Naive thymus-derived CD8-positive, alpha-beta T cell (primary cell): ENCODE results near the gene FBXW4. TPM values are rescaled to one million over a fixed set of nuclear protein-coding genes. Genes with fewer than 3 reads are reported as not detected.

ENCODE experiments used
- ATAC-seq, 2 donors: fragments of 150-1000 bp; cut with Tn5 transposase in 1 of 2; sonication (Bioruptor Pico), chemical (Tn5 transposase) in 1 of 2; 1 replicate in 1 of 2; 2 replicates in 1 of 2; pipeline ENCODE4 v1.10.0; 2021; ENCODE audit warnings: mild to moderate bottlenecking in 2 of 2, moderate library complexity in 2 of 2
- POLR2A ChIA-PET: fragments of 350-600 bp; sonication (Branson Sonifier 250); formaldehyde crosslinking; loops from one replicate; lab custom pipeline; 2021; ENCODE audit warnings: antibody characterized with exemption; lab: Charles Lee
- DNase-seq, 10 donors: peaks; one replicate each; pipeline versions ENCODE4 v3.0.0 to v3.0.0-alpha.2; 2020 to 2022
- H3K27ac Mint-ChIP-seq, 10 donors: one replicate each; pipeline ENCODE4 v1.8.0; 2020 to 2022; ENCODE audit warnings: mild to moderate bottlenecking in 10 of 10, mixed read lengths in 10 of 10, moderate library complexity in 4 of 10, inconsistent platforms in 1 of 10
- H3K27me3 Mint-ChIP-seq, 5 donors: one replicate each; pipeline ENCODE4 v1.8.0; 2021 to 2022; ENCODE audit warnings: mixed read lengths in 5 of 5
- H3K36me3 Mint-ChIP-seq, 3 donors: one replicate each; pipeline ENCODE4 v1.8.0; 2020 to 2022; ENCODE audit warnings: mixed read lengths in 3 of 3, mild to moderate bottlenecking in 2 of 3, inconsistent platforms in 1 of 3
- H3K4me1 Mint-ChIP-seq, 4 donors: one replicate each; pipeline ENCODE4 v1.8.0; 2021 to 2022; ENCODE audit warnings: mixed read lengths in 4 of 4
- H3K4me3 Mint-ChIP-seq, 10 donors: one replicate each; pipeline ENCODE4 v1.8.0; 2020 to 2022; ENCODE audit warnings: mild to moderate bottlenecking in 10 of 10, mixed read lengths in 10 of 10, moderate library complexity in 6 of 10, inconsistent platforms in 1 of 10
- H3K9me3 Mint-ChIP-seq, 9 donors: one replicate each; pipeline ENCODE4 v1.8.0; 2020 to 2022; ENCODE audit warnings: mixed read lengths in 9 of 9, mild to moderate bottlenecking in 3 of 9, inconsistent platforms in 1 of 9, moderate library complexity in 1 of 9
- polyA plus RNA-seq, 3 donors: library from polyadenylated mRNA; unstranded; fragments of 300-500 nt; fragmentation: Illumina TruSeq; gene quantifications; one replicate each; pipeline ENCODE4 v1.2.3, GENCODE V29; 2021
- total RNA-seq, 8 experiments: library from RNA in 2 of 8; stranded (reverse) in 2 of 8; gene quantifications; one replicate each; pipeline ENCODE4 v1.2.3 and lab custom pipeline; 2021 to 2026

FBXW4 gene
- total and polyA plus RNA-seq, 5 experiments from 2014 or later: 6.1 to 106 (median 13.1) TPM

- POLR2A ChIA-PET: interaction anchor here (0.8 to 1.2 kb wide), 3 partner anchors 18 to 590 kb away, joined by 3 to 6 read pairs (median 3); no protein-coding TSS in a partner anchor
- Mint-ChIP-seq H3K9me3 (no peaks in the 10 kb centered on the region), H3K36me3 (peaks cover 0 to 16% (median 0%) of the 10 kb centered on the region in 3 donors), H3K27ac (peak within 1 kb of the TSS; percentile 78 to 95 (median 92)), H3K27me3 (peaks cover 0 to 1% (median 0%) of the 10 kb centered on the region in 5 donors), H3K4me3 (peak within 1 kb of the TSS; percentile 90 to 97 (median 94)), H3K4me1 (peaks cover 11 to 30% (median 30%) of the 10 kb centered on the region in 4 donors)
- DNase-seq: peak; percentile 80 to 95 (median 87)
- peak; percentile 92 for ATAC-seq
Observed at GRCh38 chr10:101587725-101588653, 107.0 kb downstream of the FBXW4 start, which contains the start of the genes DPCD and POLL. Gene DPCD, plus strand, starts transcription at chr10:101588321. Its CDS starts 16 bp downstream, at chr10:101588337. Gene POLL, minus strand, starts transcription at chr10:101588257. Its CDS starts 897 bp downstream, at chr10:101587360.

- Mint-ChIP-seq H3K4me1 (peaks cover 13 to 30% (median 30%) of the 10 kb centered on the region in 4 donors), H3K4me3 (peak overlapping the region in 7 of 10 donors; percentile 2 to 52 (median 22)), H3K9me3 (no peaks in the 10 kb centered on the region), H3K27me3 (peaks cover 0 to 1% (median 0%) of the 10 kb centered on the region in 5 donors), H3K36me3 (peaks cover 0 to 33% (median 0%) of the 10 kb centered on the region in 3 donors), H3K27ac (peak overlapping the region in 1 of 10 donors; percentile 26)
- POLR2A ChIA-PET: no interaction called here
- DNase-seq (no peak), ATAC-seq (no peak)
Observed at GRCh38 chr10:101585841-101586240, 109.1 kb downstream of the FBXW4 start.

- Mint-ChIP-seq H3K27me3 (no peaks in the 10 kb centered on the region), H3K4me3 (no peak overlapping the region), H3K4me1 (peaks cover 0 to 9% (median 5%) of the 10 kb centered on the region in 4 donors), H3K36me3 (peaks cover 0 to 49% (median 2%) of the 10 kb centered on the region in 3 donors), H3K9me3 (no peaks in the 10 kb centered on the region), H3K27ac (peak overlapping the region in 1 of 10 donors; percentile 46)
- ATAC-seq (no peak), DNase-seq (no peak)
- POLR2A ChIA-PET: no interaction called here
Observed at GRCh38 chr10:101580486-101581399, 114.2 kb downstream of the FBXW4 start.

GRCh38 chr10:101579516-101579870 lies 115.5 kb downstream of the FBXW4 start:
- no peak for ATAC-seq
- no peak overlapping the region for H3K4me3 Mint-ChIP-seq
- H3K27ac Mint-ChIP-seq: no peak overlapping the region
- no peaks in the 10 kb centered on the region for H3K9me3 Mint-ChIP-seq
- POLR2A ChIA-PET: no interaction called here
- H3K36me3 Mint-ChIP-seq: peaks cover 0 to 45% (median 2%) of the 10 kb centered on the region in 3 donors
- no peak for DNase-seq
- H3K27me3 Mint-ChIP-seq: no peaks in the 10 kb centered on the region
- H3K4me1 Mint-ChIP-seq: peaks cover 0 to 7% (median 1%) of the 10 kb centered on the region in 4 donors

- H3K36me3 Mint-ChIP-seq: peaks cover 0 to 41% (median 2%) of the 10 kb centered on the region in 3 donors
- POLR2A ChIA-PET: no interaction called here
- peaks cover 0 to 7% (median 0%) of the 10 kb centered on the region in 4 donors for H3K4me1 Mint-ChIP-seq
- H3K9me3 Mint-ChIP-seq: no peaks in the 10 kb centered on the region
- ATAC-seq (no peak), DNase-seq (peak in 1 of 10 donors; percentile 60)
- no peak overlapping the region for H3K4me3 Mint-ChIP-seq
- no peaks in the 10 kb centered on the region for H3K27me3 Mint-ChIP-seq
- H3K27ac Mint-ChIP-seq: peak overlapping the region in 1 of 10 donors; percentile 55
Observed at GRCh38 chr10:101578803-101579515, 116.0 kb downstream of the FBXW4 start.

- H3K9me3 Mint-ChIP-seq: no peaks in the 10 kb centered on the region
- H3K4me3 Mint-ChIP-seq: no peak overlapping the region
- no peaks in the 10 kb centered on the region for H3K27me3 Mint-ChIP-seq
- ATAC-seq (no peak), DNase-seq (peak in 1 of 10 donors; percentile 13)
- H3K27ac Mint-ChIP-seq: peak overlapping the region in 2 of 10 donors; percentile 29 to 55
- peaks cover 0 to 33% (median 2%) of the 10 kb centered on the region in 3 donors for H3K36me3 Mint-ChIP-seq
- POLR2A ChIA-PET: no interaction called here
- peaks cover 0 to 6% (median 0%) of the 10 kb centered on the region in 4 donors for H3K4me1 Mint-ChIP-seq
Observed at GRCh38 chr10:101578192-101578591, 116.8 kb downstream of the FBXW4 start.

- Mint-ChIP-seq H3K27me3 (no peaks in the 10 kb centered on the region), H3K9me3 (no peaks in the 10 kb centered on the region), H3K27ac (peak overlapping the region in 2 of 10 donors; percentile 6 to 55), H3K4me1 (peaks cover 0 to 3% (median 0%) of the 10 kb centered on the region in 4 donors), H3K36me3 (peaks cover 0 to 29% (median 2%) of the 10 kb centered on the region in 3 donors), H3K4me3 (no peak overlapping the region)
- peak in 1 of 10 donors; percentile 51 for DNase-seq
- POLR2A ChIA-PET: no interaction called here
- ATAC-seq: no peak
Observed at GRCh38 chr10:101577121-101577871, 117.7 kb downstream of the FBXW4 start.

GRCh38 chr10:101576211-101576863 lies 118.6 kb downstream of the FBXW4 start:
- Mint-ChIP-seq H3K4me3 (no peak overlapping the region), H3K27ac (peak overlapping the region in 3 of 10 donors; percentile 34 to 83 (median 65)), H3K27me3 (no peaks in the 10 kb centered on the region), H3K4me1 (peaks cover 0 to 3% (median 0%) of the 10 kb centered on the region in 4 donors), H3K9me3 (no peaks in the 10 kb centered on the region), H3K36me3 (peaks cover 0 to 20% (median 2%) of the 10 kb centered on the region in 3 donors)
- peak in 1 of 10 donors; percentile 30 for DNase-seq
- POLR2A ChIA-PET: interaction anchor here (0.7 kb wide), 1 partner anchor 73 kb away, joined by 4 read pairs; no protein-coding TSS in a partner anchor
- no peak for ATAC-seq

- DNase-seq: peak in 1 of 10 donors; percentile 45
- Mint-ChIP-seq H3K4me3 (no peak overlapping the region), H3K27ac (peak overlapping the region in 3 of 10 donors; percentile 34 to 83 (median 65)), H3K9me3 (no peaks in the 10 kb centered on the region), H3K36me3 (peaks cover 0 to 15% (median 2%) of the 10 kb centered on the region in 3 donors), H3K27me3 (no peaks in the 10 kb centered on the region), H3K4me1 (peaks cover 0 to 3% (median 1%) of the 10 kb centered on the region in 4 donors)
- POLR2A ChIA-PET: interaction anchor here (0.7 kb wide), 1 partner anchor 74 kb away, joined by 4 read pairs; no protein-coding TSS in a partner anchor
- no peak for ATAC-seq
Observed at GRCh38 chr10:101575580-101576210, 119.3 kb downstream of the FBXW4 start.

- POLR2A ChIA-PET: no interaction called here
- H3K4me1 Mint-ChIP-seq: peaks cover 2 to 8% (median 3%) of the 10 kb centered on the region in 4 donors
- peak in 1 of 10 donors; percentile 21 for DNase-seq
- H3K27me3 Mint-ChIP-seq: peaks cover 0 to under 1% (median 0%) of the 10 kb centered on the region in 5 donors
- H3K4me3 Mint-ChIP-seq: no peak overlapping the region
- peaks cover 0 to 10% (median 2%) of the 10 kb centered on the region in 3 donors for H3K36me3 Mint-ChIP-seq
- no peak overlapping the region for H3K27ac Mint-ChIP-seq
- no peaks in the 10 kb centered on the region for H3K9me3 Mint-ChIP-seq
- ATAC-seq: no peak
Observed at GRCh38 chr10:101575091-101575490, 119.9 kb downstream of the FBXW4 start.
